ENCODE data around the gene HACD2.

DNA sequence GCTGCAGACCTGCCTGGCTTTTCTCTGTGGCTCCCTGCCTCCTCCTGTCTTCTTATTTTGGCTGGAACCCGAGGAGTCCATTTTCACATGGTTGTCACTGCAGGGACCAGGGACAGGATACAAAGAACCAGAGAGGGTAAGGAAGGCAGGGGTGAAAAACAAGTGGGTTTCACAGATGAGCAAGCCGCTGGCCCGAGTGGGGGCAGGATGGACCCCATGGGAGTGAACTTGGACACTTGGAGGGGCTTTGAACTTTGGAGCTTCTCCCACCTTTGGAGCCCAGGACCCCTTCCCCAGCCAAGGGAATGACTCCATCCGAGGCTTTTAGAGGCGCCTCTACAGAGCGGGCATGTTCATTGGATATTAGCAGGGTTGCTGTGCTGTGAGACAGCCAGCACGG lies 109.1 kb downstream of the HACD2 start:
- no peak for TF ChIP-seq POLR2A (IDR thresholded peaks at IDR 0.05)
- no peak for TF ChIP-seq EP300 (IDR thresholded peaks at IDR 0.05)

Measured in stomach (tissue), 4 donors.